Smooth muscle cell (in vitro differentiated cells): Measurements from ENCODE around the gene TMEM86B. TPM values are rescaled to one million over a fixed set of nuclear protein-coding genes. Genes with fewer than 3 reads are reported as not detected.

Experiments used
- DNase-seq: peaks from one replicate; lab custom pipeline; 2025; ENCODE audit not compliant: unreplicated experiment; lab: John Stamatoyannopoulos, UW
- H2AFZ ChIP-seq: fragments of 200-600 bp; sonication (generic); 2 replicates; pipeline ENCODE4 v1.6.0; 2016; ENCODE audit warnings: antibody characterized with exemption, low read depth, mild to moderate bottlenecking
- H3F3A ChIP-seq: fragments of 200-600 bp; sonication (generic); 2 replicates; pipeline ENCODE4 v1.6.0; 2017; ENCODE audit warnings: antibody characterized with exemption, low read depth
- H3K27ac ChIP-seq: fragments of 200-600 bp; sonication (generic); 2 replicates; pipeline ENCODE4 v1.5.1; 2016; ENCODE audit warnings: low read depth, mild to moderate bottlenecking
- H3K27me3 ChIP-seq: fragments of 200-600 bp; sonication (generic); 2 replicates; pipeline ENCODE4 v1.6.1; 2016; ENCODE audit warnings: low read depth, mild to moderate bottlenecking
- H3K36me3 ChIP-seq: fragments of 200-600 bp; sonication (generic); 2 replicates; pipeline ENCODE4 v1.5.1; 2016; ENCODE audit warnings: low read depth
- H3K4me1 ChIP-seq: fragments of 200-600 bp; sonication (generic); 2 replicates; pipeline ENCODE4 v1.5.1; 2016; ENCODE audit warnings: low read depth
- H3K4me2 ChIP-seq: fragments of 200-600 bp; sonication (generic); 2 replicates; pipeline ENCODE4 v1.6.0; 2016; ENCODE audit warnings: mild to moderate bottlenecking
- H3K4me3 ChIP-seq: fragments of 200-600 bp; sonication (generic); 2 replicates; pipeline ENCODE4 v1.5.1; 2016; ENCODE audit warnings: mild to moderate bottlenecking
- H3K79me2 ChIP-seq: fragments of 200-600 bp; sonication (generic); 2 replicates; pipeline ENCODE4 v1.6.0; 2016; ENCODE audit warnings: low read depth, mild to moderate bottlenecking
- H3K9ac ChIP-seq: fragments of 200-600 bp; sonication (generic); 2 replicates; pipeline ENCODE4 v1.6.0; 2016; ENCODE audit warnings: low read depth
- H3K9me3 ChIP-seq: fragments of 200-600 bp; sonication (generic); replicated peaks from 2 replicates; pipeline ENCODE4 v1.5.1; 2016; ENCODE audit warnings: low read depth
- H4K20me1 ChIP-seq: fragments of 200-600 bp; sonication (generic); 2 replicates; pipeline ENCODE4 v1.6.0; 2016; ENCODE audit warnings: low read depth
- CTCF ChIP-seq: fragments of 200-600 bp; sonication (generic); IDR thresholded peaks from 2 replicates; pipeline ENCODE4 v1.5.1; 2017; ENCODE audit warnings: borderline replicate concordance, mild to moderate bottlenecking, antibody characterized with exemption; ENCODE audit not compliant: insufficient read depth, poor library complexity, severe bottlenecking
- WGBS: methylation state at CpG from one replicate; pipeline ENCODE4 v1.1.7; 2016; ENCODE audit warnings: low lambda C conversion rate; 5-methylcytosine and 5-hydroxymethylcytosine counted together
- polyA plus RNA-seq: library from polyadenylated mRNA; unstranded; fragments of >200 nt; fragmentation: Nextera tagmentation; extraction: Ambion mirVana; gene quantifications from 2 replicates; pipeline ENCODE4 v1.2.1, GENCODE V29; 2016
- total RNA-seq: library from RNA; depleted of rRNA; stranded (reverse); fragments of >200 nt; gene quantifications from 2 replicates; pipeline ENCODE4 v1.2.3, GENCODE V29; 2014

TMEM86B gene
- total and polyA plus RNA-seq, 2 experiments from 2014 or later = 2.1 to 2.6 TPM

GRCh38 chr19:55275851-55276719 lies 47.5 kb upstream of the TMEM86B start:
- H2AFZ ChIP-seq = no peak overlapping the region
- H4K20me1 ChIP-seq = no peaks in the 10 kb centered on the region
- H3K9me3 ChIP-seq = no peaks in the 10 kb centered on the region
- H3K79me2 ChIP-seq = no peaks in the 10 kb centered on the region
- no peak overlapping the region for H3K4me2 ChIP-seq
- no peak overlapping the region for H3K9ac ChIP-seq
- peaks cover 10% of the 10 kb centered on the region for H3K4me1 ChIP-seq
- H3K36me3 ChIP-seq = no peaks in the 10 kb centered on the region
- 97% methylated on average over 17 of the region's 17 CpGs for WGBS
- TF ChIP-seq CTCF = no peak
- no peaks in the 10 kb centered on the region for H3K27me3 ChIP-seq
- H3K27ac ChIP-seq = no peak overlapping the region
- H3F3A ChIP-seq = peaks cover 4% of the 10 kb centered on the region
- DNase-seq = no peak
- H3K4me3 ChIP-seq = no peak overlapping the region

GRCh38 chr19:55273978-55274707 lies 45.6 kb upstream of the TMEM86B start:
- H3K4me1 ChIP-seq = peaks cover 3% of the 10 kb centered on the region
- no peak for DNase-seq
- no peak overlapping the region for H3K27ac ChIP-seq
- H3K9me3 ChIP-seq = no peaks in the 10 kb centered on the region
- H3K36me3 ChIP-seq = no peaks in the 10 kb centered on the region
- no peaks in the 10 kb centered on the region for H3K27me3 ChIP-seq
- H3K4me3 ChIP-seq = no peak overlapping the region
- WGBS = over 99% methylated on average over 15 of the region's 36 CpGs
- no peak for TF ChIP-seq CTCF
- no peaks in the 10 kb centered on the region for H4K20me1 ChIP-seq
- no peak overlapping the region for H2AFZ ChIP-seq
- no peaks in the 10 kb centered on the region for H3K79me2 ChIP-seq
- no peak overlapping the region for H3K4me2 ChIP-seq
- H3K9ac ChIP-seq = no peak overlapping the region
- H3F3A ChIP-seq = no peaks in the 10 kb centered on the region

GRCh38 chr19:55272142-55272541 lies 43.6 kb upstream of the TMEM86B start:
- Histone ChIP-seq H3K27ac (no peak overlapping the region), H3K79me2 (no peaks in the 10 kb centered on the region), H3K9ac (no peak overlapping the region), H3K4me2 (no peak overlapping the region), H2AFZ (no peak overlapping the region), H3K4me1 (no peaks in the 10 kb centered on the region), H3K27me3 (no peaks in the 10 kb centered on the region), H4K20me1 (no peaks in the 10 kb centered on the region), H3K36me3 (no peaks in the 10 kb centered on the region), H3K4me3 (no peak overlapping the region), H3K9me3 (no peaks in the 10 kb centered on the region), H3F3A (no peaks in the 10 kb centered on the region)
- WGBS = 94% methylated on average over 18 of the region's 18 CpGs
- DNase-seq = no peak
- no peak for TF ChIP-seq CTCF
